HG02885 (cell line): Measurements from ENCODE around the gene BMPR2.
"Not testable (repeated sequence)": the region's sequence is repeated elsewhere in the genome, so short reads cannot be mapped to it uniquely, and the experiment has no call there.

Experiments
- ATAC-seq: cut with Tn5 transposase; IDR thresholded peaks from one replicate; pipeline ENCODE4 v1.9.1; 2021; ENCODE audit warnings: mild to moderate bottlenecking; ENCODE audit not compliant: unreplicated experiment, poor library complexity

BMPR2 gene

DNA sequence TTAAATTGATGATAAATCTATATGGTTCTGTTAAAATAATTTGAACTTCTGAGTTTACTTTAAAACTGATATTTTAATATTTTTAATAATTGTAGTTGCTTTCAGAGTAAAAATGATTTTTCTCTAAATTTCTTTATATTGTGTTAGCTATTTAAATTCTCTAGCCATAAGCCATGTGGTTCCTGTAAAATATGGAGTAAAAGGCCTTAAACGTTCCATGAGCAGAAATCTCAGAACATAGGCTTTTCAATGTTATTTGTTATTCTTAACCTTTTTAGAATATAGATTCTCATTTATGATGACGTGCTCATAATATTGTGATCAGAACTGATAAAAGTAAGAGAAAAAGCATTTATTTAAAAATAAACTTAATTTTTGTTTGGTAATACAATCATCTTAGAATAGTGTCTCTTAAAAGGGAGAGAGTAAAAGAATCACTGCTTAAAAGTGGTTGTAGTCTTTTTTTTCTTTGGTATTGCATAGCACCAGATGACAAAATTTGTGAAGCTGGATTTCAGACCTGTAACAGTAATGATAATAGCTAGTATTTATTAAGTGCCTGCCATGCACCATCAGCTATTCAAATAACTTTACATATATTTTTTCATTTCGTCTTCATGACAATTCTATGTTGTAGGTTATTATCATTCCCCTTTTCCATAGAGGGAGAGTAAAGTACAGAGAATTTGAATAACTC is 2.7 kb downstream of the BMPR2 start:
- no peak for ATAC-seq

- no peak for ATAC-seq
Measured at GRCh38 chr2:202382684-202383083, 6.6 kb downstream of the BMPR2 start.

- not testable (repeated sequence) for ATAC-seq
Measured at GRCh38 chr2:202386495-202386894, 10.4 kb downstream of the BMPR2 start.

DNA sequence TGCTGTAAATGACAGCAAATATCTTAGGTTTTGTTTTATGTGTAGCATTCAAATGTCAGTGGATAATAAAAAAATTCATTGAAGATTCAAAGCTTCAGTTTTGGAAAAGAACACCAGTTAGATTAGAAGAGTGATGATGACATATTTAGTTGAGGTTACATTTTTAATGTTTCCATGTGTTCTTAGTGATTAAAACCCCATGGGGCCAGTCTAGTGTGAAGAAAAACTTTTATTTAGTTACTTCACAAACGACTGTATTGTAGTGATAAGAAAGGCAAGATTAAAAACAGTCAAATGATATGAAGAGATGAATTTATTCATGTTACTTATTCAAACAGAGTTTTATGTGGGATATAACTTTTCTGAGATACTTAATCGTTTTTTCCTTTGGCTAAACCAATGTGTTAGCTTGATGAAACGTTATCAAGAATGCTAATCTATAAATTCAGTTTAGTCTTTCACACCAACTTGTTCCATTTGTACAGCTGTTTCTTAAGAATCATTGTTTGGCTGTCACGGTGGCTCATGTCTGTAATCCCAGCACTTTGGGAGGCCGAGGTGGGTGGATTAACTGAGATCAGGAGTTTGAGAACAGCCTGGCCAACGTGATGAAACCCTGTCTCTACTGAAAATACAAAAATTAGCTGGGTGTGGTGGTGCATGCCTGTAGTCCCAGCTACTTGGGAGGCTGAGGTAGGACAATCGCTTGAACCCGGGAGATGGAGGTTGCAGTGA is 11.6 kb downstream of the BMPR2 start:
- ATAC-seq: no peak

DNA sequence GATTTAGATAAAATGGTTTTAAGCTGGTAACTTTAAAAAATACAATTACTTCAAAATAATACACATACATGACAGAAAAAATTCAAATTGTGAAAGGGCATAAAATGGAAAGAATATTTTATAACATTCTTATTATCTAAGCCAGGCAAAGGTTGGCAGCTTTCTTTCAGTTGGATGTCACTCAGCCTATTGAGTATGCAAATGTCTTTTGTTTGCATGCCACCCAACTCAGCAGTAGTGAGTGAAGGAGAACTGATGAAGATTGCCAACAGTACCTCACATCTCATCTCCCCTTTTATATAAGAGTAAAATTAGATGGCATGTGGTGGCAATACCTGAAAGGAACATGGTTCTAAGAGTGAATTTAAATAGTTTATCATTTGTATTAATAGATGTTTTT is 24.8 kb downstream of the BMPR2 start:
- ATAC-seq: no peak

- ATAC-seq: no peak
Measured at GRCh38 chr2:202405798-202406197, 29.7 kb downstream of the BMPR2 start.

GRCh38 chr2:202406445-202406978 is 30.4 kb downstream of the BMPR2 start:
- ATAC-seq: no peak

- no peak for ATAC-seq
Measured at GRCh38 chr2:202408546-202409140, 32.5 kb downstream of the BMPR2 start.

- ATAC-seq: no peak
Measured at GRCh38 chr2:202410092-202410491, 34.0 kb downstream of the BMPR2 start.

DNA sequence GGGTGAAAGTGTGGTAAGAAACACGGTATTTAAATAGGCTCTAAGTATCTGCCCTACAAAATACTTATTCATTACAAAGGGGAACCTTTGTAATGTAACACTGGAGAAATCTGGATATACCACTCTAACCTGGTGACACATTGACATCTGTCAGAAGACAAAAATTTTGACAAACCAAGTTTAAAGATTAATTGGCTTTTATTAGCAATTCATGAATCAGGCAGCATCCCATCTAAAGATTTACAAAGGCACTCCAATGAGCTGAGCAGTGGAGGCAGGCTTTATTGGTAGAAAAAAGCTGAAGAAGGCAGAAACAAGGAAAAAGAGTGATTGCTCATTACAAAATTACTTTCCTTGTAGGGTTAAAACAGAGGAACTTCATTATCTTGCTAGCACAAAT is 35.0 kb downstream of the BMPR2 start:
- ATAC-seq: no peak

GRCh38 chr2:202418027-202418426 is 41.9 kb downstream of the BMPR2 start:
- ATAC-seq: no peak

- ATAC-seq: no peak
Measured at GRCh38 chr2:202418511-202418910, 42.4 kb downstream of the BMPR2 start.

DNA sequence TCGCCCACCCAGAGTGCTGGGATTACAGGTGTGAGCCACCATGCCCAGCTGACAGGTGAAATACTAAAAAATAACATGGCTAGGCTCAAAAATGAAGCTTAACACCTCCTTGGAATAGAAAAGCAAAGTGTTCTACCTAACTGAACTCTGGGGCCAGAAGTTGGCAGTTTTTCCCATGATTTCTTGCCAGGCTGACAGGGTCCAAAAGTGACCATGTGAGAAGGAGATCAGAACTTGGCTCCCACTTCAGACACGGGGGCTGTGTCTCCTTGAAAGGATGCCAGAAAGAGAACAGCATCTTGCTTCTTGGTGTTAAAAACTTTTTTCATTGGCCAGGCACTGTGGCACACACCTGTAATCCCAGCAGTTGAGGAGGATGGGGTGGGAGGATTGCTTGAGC is 47.0 kb downstream of the BMPR2 start:
- ATAC-seq: no peak

DNA sequence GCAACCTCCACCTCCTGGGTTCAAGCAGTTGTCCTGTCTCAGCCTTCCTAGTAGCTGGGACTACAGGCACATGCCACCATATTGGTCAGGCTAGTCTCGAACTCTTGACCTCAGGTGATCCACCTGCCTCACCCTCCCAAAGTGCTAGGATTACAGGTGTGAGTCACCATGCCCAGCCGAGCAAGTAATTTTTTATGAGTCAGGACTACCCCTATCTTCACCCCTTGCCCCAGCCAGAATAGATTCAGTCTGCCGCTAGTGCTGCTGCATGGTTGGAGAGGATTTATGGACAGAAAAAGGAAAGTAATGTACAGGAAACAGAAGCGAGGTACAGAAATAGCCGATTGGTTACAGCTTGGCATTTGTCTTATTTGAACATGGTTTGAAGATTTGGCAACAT is 48.9 kb downstream of the BMPR2 start:
- no peak for ATAC-seq

- ATAC-seq: no peak
Measured at GRCh38 chr2:202426751-202427150, 50.6 kb downstream of the BMPR2 start.

GRCh38 chr2:202429164-202429980 is 53.2 kb downstream of the BMPR2 start:
- ATAC-seq: no peak

- no peak for ATAC-seq
Measured at GRCh38 chr2:202432776-202433175, 56.6 kb downstream of the BMPR2 start.

DNA sequence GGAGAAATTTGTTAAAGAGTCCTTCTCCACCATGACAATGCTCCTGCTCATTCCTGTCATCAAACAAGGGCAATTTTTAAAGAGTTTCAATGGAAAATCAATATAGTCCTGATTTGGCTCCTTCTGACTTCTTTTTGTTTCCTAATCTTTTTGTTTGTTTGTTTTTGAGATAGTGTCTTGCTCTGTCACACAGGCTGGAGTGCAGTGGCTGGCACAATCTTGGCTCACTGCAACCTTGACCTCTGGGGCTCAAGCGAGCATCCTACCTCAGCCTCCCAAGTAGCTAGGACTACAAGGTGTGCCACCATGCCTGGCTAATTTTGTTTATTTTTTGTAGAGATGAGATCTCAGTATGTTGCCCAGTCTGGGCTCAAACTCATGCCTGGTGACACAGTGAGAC is 58.3 kb downstream of the BMPR2 start:
- ATAC-seq: no peak

DNA sequence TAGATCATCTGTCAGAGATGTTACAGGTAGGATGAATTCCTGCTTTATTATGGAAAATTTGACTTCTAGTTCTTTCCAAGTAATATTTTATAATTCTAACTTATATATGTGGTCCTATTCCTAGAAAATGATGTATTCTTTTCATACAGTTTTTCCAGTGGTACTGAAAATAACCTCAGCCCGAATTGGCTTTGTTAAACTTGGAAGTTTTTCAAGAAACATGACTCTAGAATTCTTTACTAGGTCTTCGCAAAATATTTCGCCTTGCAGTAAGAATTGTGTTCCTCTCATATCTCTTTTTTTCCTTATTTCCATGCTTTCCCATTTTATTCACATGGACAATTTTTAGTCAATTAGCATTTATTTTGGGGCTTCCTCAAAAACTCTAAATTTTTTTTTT is 60.5 kb downstream of the BMPR2 start:
- ATAC-seq: no peak

GRCh38 chr2:202440117-202440516 is 64.0 kb downstream of the BMPR2 start:
- ATAC-seq: not testable (repeated sequence)

- ATAC-seq: no peak
Measured at GRCh38 chr2:202442882-202443281, 66.8 kb downstream of the BMPR2 start.
